GM23338 (cell line): ENCODE data around the gene MS4A7.

Source experiments
- CREB1 ChIP-seq: fragments of 250-450 bp; sonication (Bioruptor Pico); IDR thresholded peaks from 2 replicates; pipeline ENCODE4 v1.5.0; 2020; ENCODE audit warnings: low read depth, mild to moderate bottlenecking, moderate library complexity
- CTCF ChIP-seq, 2 experiments: fragments of 200-600 bp in 1 of 2; sonication (generic) in 1 of 2; conservative IDR thresholded peaks; 2 replicates each; pipeline versions ENCODE4 v1.5.1 to v1.6.1; 2016 to 2017; ENCODE audit warnings: antibody characterized with exemption in 2 of 2, low read depth in 2 of 2, mild to moderate bottlenecking in 2 of 2, moderate library complexity in 1 of 2
- ETS1 ChIP-seq: IDR thresholded peaks from 2 replicates; pipeline ENCODE4 v1.6.1; 2016; ENCODE audit warnings: antibody characterized with exemption
- EZH2 ChIP-seq: fragments of 200-600 bp; sonication (generic); IDR thresholded peaks from one replicate; pipeline ENCODE4 v1.8.0; 2017; ENCODE audit warnings: antibody characterized with exemption, mild to moderate bottlenecking, low read depth; ENCODE audit not compliant: unreplicated experiment
- EZH2phosphoT487 ChIP-seq: fragments of 200-600 bp; sonication (generic); IDR thresholded peaks from one replicate; pipeline ENCODE4 v1.8.1; 2018; ENCODE audit warnings: antibody characterized with exemption; ENCODE audit not compliant: unreplicated experiment
- JUNB ChIP-seq: IDR thresholded peaks from one replicate; pipeline ENCODE4 v1.6.1; 2016; ENCODE audit warnings: antibody characterized with exemption; ENCODE audit not compliant: unreplicated experiment
- NANOG ChIP-seq: IDR thresholded peaks from 2 replicates; pipeline ENCODE4 v1.6.1; 2016; ENCODE audit warnings: antibody characterized with exemption, borderline replicate concordance
- POLR2AphosphoS5 ChIP-seq: IDR thresholded peaks from 2 replicates; pipeline ENCODE4 v1.6.1; 2016; ENCODE audit warnings: antibody characterized with exemption, low read depth
- REST ChIP-seq: IDR thresholded peaks from one replicate; pipeline ENCODE4 v1.6.1; 2018; ENCODE audit warnings: antibody characterized with exemption; ENCODE audit not compliant: unreplicated experiment
- ZNF114 ChIP-seq: fragments of 250-450 bp; sonication (Bioruptor Pico); IDR thresholded peaks from 2 replicates; pipeline ENCODE4 v1.5.0; 2020; ENCODE audit warnings: mild to moderate bottlenecking, moderate library complexity
- ZNF331 ChIP-seq: fragments of 250-450 bp; sonication (Bioruptor Pico); IDR thresholded peaks from 2 replicates; pipeline ENCODE4 v1.5.0; 2020; ENCODE audit warnings: low read depth, mild to moderate bottlenecking, moderate library complexity
- ZNF462 ChIP-seq: fragments of 250-450 bp; sonication (Bioruptor Pico); IDR thresholded peaks from 2 replicates; pipeline ENCODE4 v1.5.0; 2020; ENCODE audit warnings: mild to moderate bottlenecking, moderate library complexity

DNA sequence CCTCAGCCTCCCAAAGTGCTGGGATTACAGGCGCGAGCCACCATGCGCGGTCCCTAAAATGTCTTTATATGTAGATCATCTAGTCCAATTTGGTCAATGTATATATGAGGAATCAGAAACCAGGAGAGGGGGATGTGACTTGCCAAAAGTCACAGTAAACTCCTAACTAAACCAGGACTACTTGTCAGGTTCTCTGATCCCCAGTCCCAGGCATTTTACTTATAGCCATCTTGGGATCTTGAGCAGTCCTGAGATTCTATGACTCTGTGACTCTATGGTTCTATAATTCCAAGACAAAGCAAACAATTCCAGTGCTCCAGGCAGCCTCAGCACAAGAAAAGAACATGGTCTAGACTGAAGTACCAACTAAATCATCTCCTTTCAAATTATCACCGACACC, 50.9 kb downstream of the MS4A7 start, which contains the start of gene MS4A5:
- no peak for TF ChIP-seq CTCF (conservative IDR thresholded peaks at IDR 0.05; ENCODE audit: low read depth in 2 of 2)
- no peak for TF ChIP-seq EZH2
- no peak for TF ChIP-seq REST
- TF ChIP-seq NANOG, result no peak
- no peak for TF ChIP-seq EZH2phosphoT487
- TF ChIP-seq POLR2AphosphoS5, result no peak
- no peak for TF ChIP-seq JUNB
- no peak for TF ChIP-seq ETS1
- no peak for TF ChIP-seq ZNF331
- TF ChIP-seq CREB1, result no peak
- no peak for TF ChIP-seq ZNF114
- TF ChIP-seq ZNF462 (CRISPR knock-in tag), result no peak
